Psoas muscle (tissue), 8 donors: ENCODE data around the gene ZBTB44. TPM values are rescaled to one million over a fixed set of nuclear protein-coding genes. Genes with fewer than 3 reads are reported as not detected.

Source experiments
- ATAC-seq, 4 donors: fragments of 200-7000 bp; cut with Tn5 transposase; one replicate each; pipeline ENCODE4 v1.9.1; 2020; ENCODE audit warnings: moderate library complexity in 3 of 4, mild to moderate bottlenecking in 2 of 4
- DNase-seq, 2 donors: peaks; one replicate each; pipeline ENCODE4 v3.0.0-alpha.2; 2020
- H3K27ac ChIP-seq: fragments of 200-600 bp; one replicate; pipeline ENCODE4 v1.8.0; 2022
- H3K27me3 ChIP-seq, 3 donors: fragments of 200-600 bp in 1 of 3; one replicate each; pipeline versions ENCODE4 v1.6.1 to v1.8.0; 2013 to 2022; ENCODE audit warnings: low read length in 2 of 3, mild to moderate bottlenecking in 2 of 3, moderate library complexity in 1 of 3; ENCODE audit not compliant: insufficient read depth in 3 of 3
- H3K36me3 ChIP-seq, 2 donors: fragments of 200-600 bp in 1 of 2; one replicate each; pipeline versions ENCODE4 v1.6.1 to v1.8.0; 2013 to 2022; ENCODE audit warnings: low read depth in 1 of 2, mild to moderate bottlenecking in 1 of 2, moderate library complexity in 1 of 2; ENCODE audit not compliant: insufficient read depth in 1 of 2
- H3K4me1 ChIP-seq: fragments of 200-600 bp; one replicate; pipeline ENCODE4 v1.8.0; 2022
- H3K4me3 ChIP-seq: fragments of 200-600 bp; one replicate; pipeline ENCODE4 v1.8.0; 2022; ENCODE audit warnings: mild to moderate bottlenecking
- H3K9me3 ChIP-seq: fragments of 200-600 bp; one replicate; pipeline ENCODE4 v1.8.0; 2022
- WGBS, 3 donors: extraction: QIAGEN DNeasy Blood & Tissue Kit; methylation state at CpG; one replicate each; pipeline versions ENCODE4 v1.1.6 to v1.1.7; 2013; 5-methylcytosine and 5-hydroxymethylcytosine counted together
- intact Hi-C, 2 donors: fragments of 100-400 bp; cut with DNase I; formaldehyde crosslinking; loops; one replicate each; pipeline versions ENCODE4 v1.11.0 to v1.14.2; 2022
- polyA plus RNA-seq, 3 donors: library from polyadenylated mRNA; stranded (reverse); fragments of 200-250 nt; gene quantifications; one replicate each; pipeline ENCODE4 v1.2.3, GENCODE V29; 2013
- total RNA-seq, 4 donors: library from RNA; stranded (reverse); fragmentation: NEBNext Ultra II Directional in 2 of 4; extraction: Animal tissue kit (Norgen Biotek cat#: 25700) in 2 of 4; gene quantifications; one replicate each; pipeline versions ENCODE4 v1.2.1 to v1.2.4, GENCODE V29; 2021 to 2023
- TF ChIP-seq, protein P1 (sequence below): fragments of 200-600 bp; IDR thresholded peaks from one replicate; pipeline ENCODE4 v1.8.0; 2022; ENCODE audit warnings: antibody characterized with exemption
- donor health status: healthy with polysubstance abuse.
- donor health status: DM: no; HTN: no; CAD: no; lungs with moderate emphysema.
- donor health status: Bipolar disorder and iron deficiency.
- donor health status: healthy.
- donor health status: DM: yes; HTN: yes; CAD: no.
- donor health status: DM: no; HTN: no; CAD: no.
- donor health status: DM: no; HTN: no; CAD: no.
- donor health status: DM: yes; HTN: yes; CAD: no.

ZBTB44 gene
- total and polyA plus RNA-seq, 7 donors = 8.6 to 77.2 (median 58.6) TPM

DNA sequence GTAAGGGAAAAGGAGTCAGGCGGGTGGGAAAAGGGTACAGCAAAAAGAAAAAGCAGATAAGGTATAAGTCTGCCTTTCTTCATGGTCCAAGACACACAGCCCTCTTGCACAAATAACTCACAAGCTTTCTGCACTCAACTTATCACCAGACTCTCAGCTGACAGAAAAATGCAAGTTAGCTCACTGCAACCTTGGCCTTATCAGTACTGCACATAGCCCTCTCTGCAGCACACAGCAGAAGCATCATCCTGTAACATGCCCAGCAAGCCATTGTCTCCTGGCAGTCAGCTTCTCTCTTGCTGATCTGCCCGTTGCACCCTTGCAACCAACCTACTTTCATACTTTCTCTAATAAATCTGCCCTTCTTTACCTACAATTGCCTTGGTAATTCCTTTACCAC lies 5.8 kb downstream of the ZBTB44 start:
- Histone ChIP-seq H3K9me3 (peaks cover 12% of the 10 kb centered on the region), H3K4me1 (peaks cover 40% of the 10 kb centered on the region), H3K27me3 (no peaks in the 10 kb centered on the region), H3K4me3 (no peak overlapping the region), H3K36me3 (no peaks in the 10 kb centered on the region), H3K27ac (no peak overlapping the region)
- DNase-seq = no peak
- no peak for ATAC-seq
- intact Hi-C loops = no loop called here
- TF ChIP-seq, protein P1, sequence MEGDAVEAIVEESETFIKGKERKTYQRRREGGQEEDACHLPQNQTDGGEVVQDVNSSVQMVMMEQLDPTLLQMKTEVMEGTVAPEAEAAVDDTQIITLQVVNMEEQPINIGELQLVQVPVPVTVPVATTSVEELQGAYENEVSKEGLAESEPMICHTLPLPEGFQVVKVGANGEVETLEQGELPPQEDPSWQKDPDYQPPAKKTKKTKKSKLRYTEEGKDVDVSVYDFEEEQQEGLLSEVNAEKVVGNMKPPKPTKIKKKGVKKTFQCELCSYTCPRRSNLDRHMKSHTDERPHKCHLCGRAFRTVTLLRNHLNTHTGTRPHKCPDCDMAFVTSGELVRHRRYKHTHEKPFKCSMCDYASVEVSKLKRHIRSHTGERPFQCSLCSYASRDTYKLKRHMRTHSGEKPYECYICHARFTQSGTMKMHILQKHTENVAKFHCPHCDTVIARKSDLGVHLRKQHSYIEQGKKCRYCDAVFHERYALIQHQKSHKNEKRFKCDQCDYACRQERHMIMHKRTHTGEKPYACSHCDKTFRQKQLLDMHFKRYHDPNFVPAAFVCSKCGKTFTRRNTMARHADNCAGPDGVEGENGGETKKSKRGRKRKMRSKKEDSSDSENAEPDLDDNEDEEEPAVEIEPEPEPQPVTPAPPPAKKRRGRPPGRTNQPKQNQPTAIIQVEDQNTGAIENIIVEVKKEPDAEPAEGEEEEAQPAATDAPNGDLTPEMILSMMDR = no peak
- WGBS, 3 donors = 79 to 93% (median 85%) methylated on average over 2 of the region's 2 CpGs

DNA sequence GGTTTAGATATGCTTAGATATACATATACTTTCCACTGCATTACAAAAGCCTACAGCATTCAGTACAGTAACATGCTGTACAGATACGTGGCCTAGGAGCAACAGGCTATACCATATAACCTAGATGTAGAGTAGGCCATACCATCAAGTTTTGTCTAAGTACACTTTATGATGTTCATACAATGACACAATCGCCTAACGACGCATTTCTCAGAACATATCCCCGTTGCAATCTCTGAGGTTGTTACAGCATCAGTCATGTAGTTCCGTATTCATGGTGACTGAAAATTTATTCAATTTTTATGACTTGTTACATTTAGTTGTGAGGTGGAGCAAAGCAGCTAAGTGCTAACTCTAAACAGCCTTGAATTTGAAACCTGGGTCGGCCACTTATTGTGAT lies 6.7 kb downstream of the ZBTB44 start:
- DNase-seq = no peak
- Histone ChIP-seq H3K4me3 (no peak overlapping the region), H3K36me3 (no peaks in the 10 kb centered on the region), H3K27me3 (no peaks in the 10 kb centered on the region), H3K27ac (no peak overlapping the region), H3K4me1 (peaks cover 36% of the 10 kb centered on the region), H3K9me3 (peaks cover 12% of the 10 kb centered on the region)
- 93 to 98% (median 95%) methylated on average over 7 of the region's 7 CpGs for WGBS, 3 donors
- intact Hi-C loops = no loop called here
- ATAC-seq = no peak
- TF ChIP-seq, protein P1 = no peak

DNA sequence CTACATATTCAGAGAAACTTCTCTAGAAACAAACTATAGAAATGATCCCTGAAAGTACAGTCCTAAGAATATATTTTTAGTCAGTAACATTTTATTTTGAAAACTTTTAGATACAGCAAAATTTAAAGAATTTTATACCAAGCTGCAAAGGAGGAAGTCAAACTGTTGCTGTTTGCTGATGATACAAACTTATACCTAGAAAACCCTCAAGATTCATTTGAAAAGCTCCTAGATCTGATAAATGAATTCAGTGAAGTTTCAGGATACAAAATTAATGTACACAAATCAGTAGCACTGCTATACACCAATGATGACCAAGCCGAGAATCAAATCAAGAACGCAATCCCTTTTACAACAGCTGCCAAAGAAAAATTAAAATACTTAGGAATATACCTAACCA lies 10.1 kb downstream of the ZBTB44 start:
- H3K4me1 ChIP-seq = peaks cover 23% of the 10 kb centered on the region
- DNase-seq = no peak
- H3K9me3 ChIP-seq = peaks cover 12% of the 10 kb centered on the region
- WGBS, 3 donors = 89 to 93% (median 91%) methylated on average over 2 of the region's 2 CpGs
- no peak overlapping the region for H3K4me3 ChIP-seq
- H3K36me3 ChIP-seq = no peaks in the 10 kb centered on the region
- intact Hi-C loops = loop anchor here in 1 of 2 donors (5.0 kb wide), 1 partner anchor 63 kb away; no protein-coding TSS in a partner anchor
- no peak overlapping the region for H3K27ac ChIP-seq
- ATAC-seq = no peak
- TF ChIP-seq, protein P1 = no peak
- H3K27me3 ChIP-seq = no peaks in the 10 kb centered on the region

DNA sequence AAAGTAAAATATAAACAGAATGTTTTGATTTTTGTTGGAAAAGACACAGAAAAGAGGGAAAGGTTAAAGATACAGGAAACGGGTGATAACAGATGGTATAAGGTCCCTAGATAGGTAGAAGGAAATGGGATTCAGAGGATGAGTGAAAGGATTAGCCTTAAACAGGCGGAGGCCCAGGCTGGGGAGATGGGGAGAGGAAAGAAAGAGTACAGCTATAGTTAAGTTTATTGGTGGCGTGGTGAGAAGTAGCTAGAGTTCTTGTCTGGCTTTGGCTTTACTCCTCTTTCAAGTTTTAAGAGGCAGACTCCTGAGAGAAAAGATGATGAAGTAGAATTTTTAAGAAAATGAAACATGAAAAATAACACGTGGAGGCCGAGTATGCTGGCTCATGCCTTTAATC lies 13.7 kb downstream of the ZBTB44 start:
- TF ChIP-seq, protein P1 = no peak
- Histone ChIP-seq H3K9me3 (peaks cover 8% of the 10 kb centered on the region), H3K27me3 (no peaks in the 10 kb centered on the region), H3K36me3 (no peaks in the 10 kb centered on the region), H3K27ac (peak overlapping the region; percentile 73), H3K4me3 (peak overlapping the region; percentile 41), H3K4me1 (peaks cover 14% of the 10 kb centered on the region)
- no peak for DNase-seq
- ATAC-seq = peak in 2 of 4 donors; percentile 29 to 68
- 28 to 31% (median 28%) methylated on average over 5 of the region's 5 CpGs for WGBS, 3 donors
- intact Hi-C loops = loop anchor here in 1 of 2 donors (5.0 kb wide), 1 partner anchor 66 kb away; no protein-coding TSS in a partner anchor

DNA sequence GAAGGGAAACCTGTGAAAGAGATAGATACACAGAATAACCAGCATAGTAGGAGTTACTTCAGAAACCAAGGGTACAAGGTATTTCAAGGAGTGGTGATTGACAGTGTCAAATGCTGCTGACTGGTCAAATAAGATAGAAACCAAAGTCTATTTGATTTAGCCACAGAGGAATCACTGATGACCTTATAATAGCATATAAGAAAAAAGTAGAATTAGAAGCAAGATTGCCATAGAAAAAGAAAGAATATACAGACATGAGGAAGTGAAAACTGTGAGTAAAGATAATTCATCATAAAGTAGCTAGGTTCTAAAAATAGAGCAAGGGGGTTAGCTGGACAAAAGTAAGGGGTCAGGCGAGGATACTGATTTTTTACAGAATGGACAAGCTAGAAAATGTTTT lies 14.2 kb downstream of the ZBTB44 start:
- Histone ChIP-seq H3K27me3 (no peaks in the 10 kb centered on the region), H3K36me3 (no peaks in the 10 kb centered on the region), H3K27ac (peak overlapping the region; percentile 73), H3K4me1 (peaks cover 14% of the 10 kb centered on the region), H3K4me3 (peak overlapping the region; percentile 41), H3K9me3 (peaks cover 7% of the 10 kb centered on the region)
- intact Hi-C loops = loop anchor here in 1 of 2 donors (5.0 kb wide), 1 partner anchor 67 kb away; no protein-coding TSS in a partner anchor
- WGBS, 3 donors = 19 to 40% (median 26%) methylated on average over 1 of the region's 1 CpG
- peak; percentile 61 to 91 (median 76) for ATAC-seq
- TF ChIP-seq, protein P1 = no peak
- no peak for DNase-seq
